ENCODE measurements around the gene ZNF367. TPM values are rescaled to one million over a fixed set of nuclear protein-coding genes. Genes with fewer than 3 reads are reported as not detected.

ZNF367 gene
- total and polyA plus RNA-seq, 5 donors: 0.86 to 1.7 (median 1.4) TPM

Other genes with a start within 250 kb of the ZNF367 start
- gene HSD17B3, start 116.2 kb downstream of the ZNF367 start, total RNA-seq: 1 to 10 TPM in 3 of 4 donors, under 1 TPM in 1; 0.99 to 1.8 (median 1.5) TPM
- gene HSD17B3, start 116.2 kb downstream of the ZNF367 start, polyA plus RNA-seq: 1.2 TPM
- 10 to 100 TPM; 13.0 to 17.9 (median 15.2) TPM for gene SLC35D2, start 34.7 kb downstream of the ZNF367 start, total RNA-seq
- gene SLC35D2, start 34.7 kb downstream of the ZNF367 start, polyA plus RNA-seq: 10.5 TPM
- 10 to 100 TPM; 17.1 to 21.7 (median 18.5) TPM for gene HABP4, start 31.8 kb upstream of the ZNF367 start, total RNA-seq
- 19.6 TPM for gene HABP4, start 31.8 kb upstream of the ZNF367 start, polyA plus RNA-seq
- gene CDC14B, start 201.5 kb upstream of the ZNF367 start, total RNA-seq: 10 to 100 TPM; 14.4 to 15.7 (median 15.4) TPM
- 5.9 TPM for gene CDC14B, start 201.5 kb upstream of the ZNF367 start, polyA plus RNA-seq
- gene PRXL2C, start 236.9 kb upstream of the ZNF367 start, total RNA-seq: 10 to 100 TPM; 12.0 to 27.3 (median 15.9) TPM
- 10.6 TPM for gene PRXL2C, start 236.9 kb upstream of the ZNF367 start, polyA plus RNA-seq